ENCODE results near the gene JADE1.

JADE1 gene

DNA sequence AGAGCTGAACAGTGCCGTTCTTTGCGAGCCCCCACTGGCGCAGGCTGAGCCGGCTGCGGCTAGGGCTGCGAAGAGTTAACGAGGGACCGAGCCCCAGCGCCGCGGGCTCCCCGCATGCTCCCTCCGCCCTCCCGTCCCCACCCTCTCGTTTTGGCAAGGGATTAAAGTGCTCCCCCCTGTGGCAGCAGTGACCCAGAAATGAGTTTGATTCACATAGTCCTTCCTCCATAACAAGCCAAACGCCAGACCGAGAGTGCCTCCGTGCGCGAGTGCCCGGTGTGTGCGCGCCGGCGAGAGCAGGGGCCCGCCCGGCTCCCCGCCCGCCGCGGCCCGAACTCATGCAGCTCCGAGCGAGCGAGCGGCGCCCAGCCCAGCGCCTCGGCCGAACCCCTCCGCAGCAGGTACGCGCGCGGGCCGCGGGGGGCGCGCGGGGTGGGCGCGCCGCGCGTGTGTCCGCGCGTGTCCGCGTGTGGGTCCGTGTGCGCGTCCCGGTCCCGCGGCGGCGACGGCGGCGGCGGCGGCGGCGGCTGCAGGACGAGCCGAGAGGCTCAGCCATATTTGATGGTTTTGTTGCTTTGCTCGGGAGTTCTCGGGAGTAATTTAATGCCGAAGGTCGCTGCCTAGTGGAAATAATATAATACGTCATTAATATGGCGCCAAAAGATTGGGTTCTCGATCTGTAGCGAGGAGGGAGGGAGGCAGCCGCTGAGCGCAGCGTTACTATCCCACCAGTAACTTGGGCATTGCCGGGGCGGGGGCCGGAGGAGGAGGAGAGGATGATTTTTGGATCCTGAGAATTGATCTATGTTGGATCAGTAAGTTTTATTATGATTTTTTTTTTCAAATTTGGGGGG lies at the start of gene JADE1:
Gene JADE1, plus strand, starts transcription at position 224 of the 854 bp plus-strand sequence. CDS start 22,059 bp downstream, outside the sequence.
- DNase-seq (ENCODE audit: low spot score) (peak; percentile 89), FAIRE-seq (no peak)

DNA sequence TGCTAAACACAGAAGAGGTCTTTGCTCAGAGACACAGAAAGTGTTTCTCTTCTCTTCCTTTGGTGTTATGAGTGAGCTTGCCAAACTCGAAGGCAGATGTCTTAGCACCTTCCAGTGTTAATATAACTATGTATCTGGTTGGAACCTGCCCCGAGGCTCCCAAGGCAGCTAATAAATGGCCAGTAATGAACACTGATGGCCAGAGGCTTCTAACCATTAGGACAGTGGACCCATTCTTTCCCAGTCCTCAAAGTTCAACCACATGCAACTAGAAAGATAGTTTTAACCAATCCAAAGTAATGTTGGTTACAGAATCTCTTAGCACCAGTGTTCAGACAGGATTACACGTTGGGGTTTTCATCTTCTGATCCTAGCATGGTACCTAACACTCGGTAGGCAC lies 42.7 kb upstream of the JADE1 start:
- FAIRE-seq (no peak), DNase-seq (ENCODE audit: low spot score) (no peak)

DNA sequence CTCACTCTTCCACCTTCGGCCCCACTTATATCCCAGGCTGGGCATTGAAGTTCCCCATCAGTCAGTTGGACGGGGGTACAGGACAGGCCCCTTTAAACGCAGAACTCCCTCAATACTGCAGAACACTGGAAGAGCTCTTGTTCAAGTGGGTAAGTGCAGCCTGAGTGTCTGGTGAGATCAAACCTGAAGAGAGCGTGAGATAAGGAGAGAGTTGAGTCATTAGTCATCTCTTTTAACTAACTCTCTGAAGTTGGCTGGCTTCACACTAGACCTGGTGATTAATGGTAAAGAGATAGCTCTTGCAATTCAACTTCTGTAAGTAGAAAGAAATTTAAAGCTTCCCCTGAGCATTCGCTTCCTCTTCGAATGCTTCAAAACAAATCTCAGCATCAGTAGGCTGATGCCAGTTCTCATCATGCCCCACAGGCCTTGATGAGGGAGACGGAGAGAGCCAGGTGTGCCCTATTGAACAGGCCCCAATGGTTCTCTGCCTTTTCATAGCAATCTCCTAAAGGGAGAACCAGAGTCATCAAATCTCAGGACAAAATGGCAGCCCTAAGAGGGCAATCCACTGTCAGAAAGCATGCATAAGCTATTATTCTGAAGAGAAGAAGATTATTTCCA lies 41.0 kb upstream of the JADE1 start:
- FAIRE-seq, result no peak
- no peak for DNase-seq (ENCODE audit: low spot score)

DNA sequence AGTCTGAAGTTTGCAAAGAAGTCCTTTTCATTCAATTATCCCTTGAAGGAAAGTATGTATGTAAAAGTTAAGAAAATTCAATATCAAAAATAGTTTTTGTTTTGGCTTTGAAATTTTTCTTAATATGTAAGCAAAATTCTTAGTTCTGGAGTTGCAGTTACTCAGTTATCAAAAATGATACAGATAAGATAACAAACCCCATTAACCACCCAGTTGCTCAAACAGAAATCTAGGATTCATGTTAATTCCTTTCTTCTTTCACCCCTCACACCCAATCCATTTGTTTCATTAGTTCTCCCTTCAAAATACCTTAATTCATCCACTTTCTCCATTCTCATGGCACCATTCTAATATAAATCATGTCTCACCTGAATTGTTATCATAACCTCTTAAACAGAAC lies 40.5 kb upstream of the JADE1 start:
- FAIRE-seq (no peak), DNase-seq (ENCODE audit: low spot score) (no peak)

DNA sequence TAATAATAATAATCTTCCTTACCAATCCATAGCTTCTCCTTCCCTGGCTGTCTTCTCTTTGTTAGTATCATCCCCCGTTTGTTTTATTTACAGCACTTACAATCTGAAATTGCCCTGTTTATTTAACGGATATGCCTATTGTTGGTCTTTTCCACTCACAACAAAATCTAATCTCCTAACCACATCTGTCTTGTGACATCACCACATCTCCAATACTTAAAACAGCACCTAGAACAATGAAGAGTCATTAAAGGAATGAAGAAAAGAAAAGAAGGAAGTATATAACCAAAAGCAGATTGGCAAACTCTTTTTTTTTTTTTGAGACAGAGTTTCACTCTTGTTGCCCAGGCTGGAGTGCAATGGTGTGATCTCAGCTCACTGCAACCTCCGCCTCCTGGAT lies 38.7 kb upstream of the JADE1 start:
- FAIRE-seq (no peak), DNase-seq (ENCODE audit: low spot score) (no peak)

DNA sequence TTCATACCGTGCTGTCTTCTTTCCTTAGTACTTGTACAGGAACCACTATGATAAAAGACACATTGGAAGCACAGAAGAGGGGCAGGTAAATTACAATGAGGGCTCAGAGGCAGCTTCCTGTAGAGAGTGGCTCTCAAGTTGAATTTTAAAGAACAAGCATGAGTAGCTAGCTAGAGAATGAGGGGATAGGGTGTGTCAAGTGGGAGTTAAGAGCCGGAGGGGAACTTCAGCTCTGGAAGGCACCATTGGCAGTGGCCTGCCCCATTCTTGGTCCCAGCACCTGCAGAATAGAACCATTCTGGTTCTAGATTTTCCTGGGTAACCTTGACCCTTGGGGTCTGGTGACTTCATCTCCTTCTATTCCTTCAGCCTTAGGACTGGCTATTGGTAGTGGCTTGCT lies 34.0 kb upstream of the JADE1 start:
- no peak for DNase-seq (ENCODE audit: low spot score)
- no peak for FAIRE-seq

DNA sequence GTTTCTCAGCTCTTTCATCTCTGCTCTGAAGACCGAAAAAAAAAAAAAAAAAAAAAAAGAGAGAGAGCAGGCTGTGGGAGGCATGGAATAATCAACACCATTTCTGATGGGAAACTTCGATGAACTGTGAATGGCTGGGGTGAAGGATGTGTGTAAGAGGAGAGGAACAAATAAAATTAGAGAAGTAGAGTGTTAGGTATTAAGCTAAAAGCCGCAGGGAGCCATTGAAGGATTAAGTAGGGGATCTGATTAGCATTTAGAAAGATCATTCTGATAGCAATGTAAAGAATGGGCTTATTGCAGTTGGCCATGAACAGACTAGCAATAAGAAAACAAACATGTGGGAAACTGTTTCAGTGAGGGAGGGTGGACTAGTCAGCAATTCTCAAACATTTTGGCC lies 33.6 kb upstream of the JADE1 start:
- DNase-seq (ENCODE audit: low spot score), result no peak
- no peak for FAIRE-seq

DNA sequence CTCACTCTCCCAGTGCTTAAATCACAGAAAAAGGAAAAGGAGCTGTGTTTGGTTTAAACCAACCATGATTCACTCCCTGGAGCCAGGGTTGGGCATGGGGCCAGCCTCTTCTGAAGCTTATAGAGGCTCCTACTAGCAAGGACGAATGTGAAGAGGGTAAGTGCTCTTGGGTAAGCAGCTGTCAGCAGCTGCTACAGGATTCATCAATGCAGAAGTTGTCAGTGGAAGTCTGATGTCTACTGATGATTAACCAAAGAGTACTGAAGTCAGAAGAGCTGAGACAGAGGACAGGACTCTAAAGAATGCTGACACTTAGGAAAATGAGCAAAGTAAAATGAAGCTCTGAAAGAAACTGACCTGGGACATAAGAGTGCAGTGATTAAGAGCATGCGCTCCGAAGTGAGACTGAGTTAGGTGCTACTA lies 32.7 kb upstream of the JADE1 start:
- DNase-seq (ENCODE audit: low spot score) (peak; percentile 71), FAIRE-seq (no peak)

DNA sequence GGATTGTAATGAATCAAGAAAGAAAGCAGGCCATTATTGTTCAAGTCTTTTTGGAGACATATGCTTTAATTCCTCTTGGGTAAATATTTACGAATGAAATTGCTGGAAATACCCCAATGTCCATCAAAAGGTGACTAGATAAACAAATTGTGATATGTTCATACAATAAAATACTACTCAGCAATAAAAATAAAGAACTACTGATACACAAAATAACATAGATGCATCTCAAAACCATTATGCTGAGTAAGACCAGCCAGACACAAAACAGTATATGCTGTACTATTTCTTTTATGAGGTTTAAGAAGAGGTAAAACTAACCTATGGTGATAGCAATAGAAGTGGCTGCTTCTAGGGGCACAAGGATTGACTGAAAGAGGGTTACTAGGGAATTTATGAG lies 28.8 kb upstream of the JADE1 start:
- FAIRE-seq, result no peak

DNA sequence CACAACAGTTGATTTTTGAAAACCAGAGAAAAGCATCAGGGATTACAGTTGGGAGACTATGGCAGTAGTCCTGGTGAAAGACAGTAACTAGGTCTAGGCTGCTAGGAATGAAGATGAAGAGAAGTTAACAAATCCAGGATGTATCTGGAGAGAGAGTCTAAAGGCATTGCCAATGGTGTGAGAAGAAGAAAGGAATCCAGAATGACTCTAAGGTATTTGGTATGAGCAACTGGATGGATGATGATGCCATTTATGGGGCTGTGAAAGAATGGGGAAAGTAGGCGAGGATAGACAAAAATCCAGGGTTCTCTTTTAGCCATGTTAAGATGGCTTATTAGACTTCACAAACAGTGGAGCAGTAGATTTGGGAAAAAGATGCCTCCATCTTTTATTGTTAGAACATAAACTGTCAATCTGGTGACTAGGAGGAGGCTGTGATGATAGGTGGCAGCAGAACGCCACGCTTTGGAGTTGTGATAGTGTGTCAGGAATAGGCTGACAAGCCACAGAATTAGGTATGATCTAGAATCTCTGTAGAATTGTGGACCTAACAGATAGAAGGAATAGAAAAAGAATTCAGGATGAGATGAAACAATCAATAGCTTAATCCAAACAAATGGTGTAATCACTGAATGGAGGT lies 27.3 kb upstream of the JADE1 start:
- no peak for FAIRE-seq

More for the DNA sequence above, 28.8 kb upstream of the JADE1 start:
- no peak for DNase-seq (ENCODE audit: low spot score)

DNA sequence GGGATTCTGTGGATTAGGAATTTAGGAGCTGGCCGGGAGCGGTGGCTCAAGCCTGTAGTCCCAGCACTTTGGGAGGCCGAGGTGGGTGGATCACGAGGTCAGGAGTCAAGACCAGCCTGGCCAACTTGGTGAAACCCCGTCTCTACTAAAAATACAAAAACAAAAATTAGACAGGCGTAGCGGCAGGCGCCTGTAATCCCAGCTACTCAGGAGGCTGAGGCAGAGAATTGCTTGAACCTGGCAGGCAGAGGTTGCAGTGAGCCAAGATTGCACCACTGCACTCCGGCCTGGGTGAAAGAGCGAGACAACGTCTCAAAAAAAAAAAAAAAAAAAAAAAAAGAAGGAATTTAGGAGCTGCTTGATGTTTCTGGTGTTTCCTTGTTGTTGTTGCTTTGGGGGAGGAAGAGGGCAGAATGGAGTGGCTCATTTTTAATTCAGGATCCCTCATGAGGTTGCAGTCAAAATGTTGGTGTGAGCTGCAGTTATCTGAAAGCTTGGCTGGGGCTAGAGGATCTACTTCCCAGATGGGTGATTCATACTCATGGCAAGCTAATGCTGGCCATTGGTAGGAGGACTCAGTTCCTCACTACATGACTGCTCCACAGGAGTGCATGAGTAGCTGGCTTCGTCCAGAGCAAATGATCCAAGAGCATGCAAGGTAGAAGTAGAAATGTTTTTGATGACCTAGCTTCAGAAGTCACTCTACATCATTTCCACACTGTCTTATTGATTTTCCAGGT lies 26.5 kb upstream of the JADE1 start:
- DNase-seq (ENCODE audit: low spot score), result no peak
- FAIRE-seq, result no peak

More for the DNA sequence above, 27.3 kb upstream of the JADE1 start:
- no peak for DNase-seq (ENCODE audit: low spot score)

DNA sequence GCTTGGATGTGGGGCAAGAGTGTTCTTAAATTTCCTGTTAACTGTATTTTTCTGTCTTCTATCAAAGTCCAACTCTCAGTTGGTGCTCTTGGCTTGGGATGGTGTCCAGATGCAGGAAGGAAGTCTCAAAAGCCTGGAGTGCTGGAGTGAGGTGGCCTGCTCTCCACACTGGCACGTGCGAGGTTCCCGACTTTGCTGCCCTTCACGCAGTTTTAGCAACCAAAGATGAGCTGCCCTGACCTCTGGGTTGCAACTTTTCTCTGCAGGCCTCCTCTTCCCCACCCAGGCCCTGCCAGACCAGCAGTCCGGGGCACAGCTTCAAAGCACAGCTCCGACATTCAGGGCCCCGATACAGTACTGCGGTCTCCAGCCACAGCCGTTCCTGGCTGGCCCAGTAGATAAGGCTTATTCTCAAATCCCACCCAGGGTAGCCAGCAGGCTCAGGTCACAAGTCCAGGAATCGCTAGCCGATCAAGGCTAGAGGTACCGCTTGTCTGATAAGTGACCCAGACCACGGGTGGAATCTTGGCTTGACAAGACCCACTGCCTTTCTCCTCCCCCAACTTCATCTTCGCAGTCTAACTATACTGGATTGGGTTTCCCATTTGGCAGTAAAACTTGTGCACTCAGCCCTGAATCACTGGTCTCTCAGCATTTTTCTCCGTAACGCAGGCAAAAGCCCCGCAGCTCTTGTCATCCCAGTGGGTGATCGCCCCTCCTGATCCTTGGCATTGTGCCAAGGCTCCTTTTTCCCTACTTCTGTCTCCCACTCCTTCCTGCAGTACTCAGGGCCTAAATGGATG lies 21.8 kb upstream of the JADE1 start:
- no peak for FAIRE-seq
- no peak for DNase-seq (ENCODE audit: low spot score)

DNA sequence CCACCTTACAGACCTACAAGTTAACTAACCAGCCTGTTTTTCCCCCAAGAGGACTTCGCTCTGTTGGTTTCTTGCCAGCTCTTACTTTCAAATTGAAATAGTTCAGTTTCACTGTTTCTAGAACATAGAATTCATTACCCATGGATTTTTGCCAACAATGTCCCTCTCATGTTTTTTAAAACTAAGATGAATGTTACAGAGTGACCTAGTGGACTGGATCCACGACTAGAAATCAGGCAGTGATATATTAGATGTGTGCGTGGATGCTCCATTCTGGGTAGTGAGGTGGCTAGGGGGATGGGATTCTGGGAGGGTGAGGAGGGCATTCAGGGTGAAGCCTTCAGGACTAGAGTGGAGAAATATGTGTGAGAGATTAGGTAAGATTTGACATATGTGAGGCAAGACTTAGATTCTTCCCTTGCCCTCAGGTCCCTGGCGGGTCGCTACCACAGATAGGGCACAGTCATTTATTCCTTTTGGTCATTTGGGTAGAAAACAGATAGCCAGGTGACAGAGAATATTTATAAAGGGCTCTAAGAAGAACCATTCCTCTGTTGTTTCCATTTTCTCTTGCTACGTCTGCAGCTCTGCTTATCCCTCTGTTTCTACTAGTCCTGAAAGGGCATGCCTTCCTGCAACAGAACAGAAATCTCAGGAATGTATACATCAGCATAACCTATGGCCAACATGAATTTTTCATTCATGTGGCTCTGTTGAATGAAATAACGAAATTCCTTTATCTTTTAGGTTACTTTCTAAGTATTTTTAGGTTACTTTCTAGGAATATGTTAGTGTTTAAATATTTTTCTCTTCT lies 15.4 kb upstream of the JADE1 start:
- no peak for DNase-seq (ENCODE audit: low spot score)
- no peak for FAIRE-seq

DNA sequence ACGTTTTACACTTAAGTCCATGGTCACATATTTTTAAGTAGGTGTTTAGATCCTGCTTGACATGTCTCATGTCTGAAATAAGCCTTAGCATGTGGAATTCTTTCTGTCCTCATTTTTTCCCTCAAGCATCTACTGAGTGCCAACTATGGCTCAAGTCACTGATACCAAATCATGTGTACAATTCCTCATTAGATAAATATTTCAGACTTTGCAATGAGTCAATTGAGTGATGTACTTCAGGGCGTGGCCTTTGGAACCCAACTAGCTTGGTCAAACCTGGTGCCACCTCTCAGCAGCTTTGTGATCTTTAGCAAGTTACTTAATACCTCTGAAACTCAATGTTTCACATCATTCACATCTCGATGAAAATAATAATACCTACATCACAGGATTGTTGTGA lies 12.6 kb upstream of the JADE1 start:
- FAIRE-seq, result no peak

DNA sequence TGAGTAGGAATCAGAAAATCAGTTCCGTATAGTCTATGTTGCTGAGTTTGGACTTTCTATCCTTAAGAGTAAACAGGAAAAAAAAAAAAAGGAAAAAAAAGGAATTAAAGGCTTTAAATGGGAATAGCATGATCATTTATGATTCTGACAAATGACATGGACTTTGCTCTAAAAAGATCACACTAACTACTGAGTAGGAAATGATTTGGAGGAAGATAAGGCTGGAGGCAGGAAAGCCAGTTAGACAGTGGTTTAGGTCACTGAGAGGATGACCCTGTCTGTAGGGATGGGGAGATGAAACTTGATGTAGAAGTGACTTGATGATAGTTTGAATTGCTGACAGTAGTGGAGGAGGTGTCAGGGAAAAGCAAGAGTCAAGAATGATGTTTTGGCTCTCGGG lies 9.2 kb upstream of the JADE1 start:
- FAIRE-seq (peak; percentile 32), DNase-seq (ENCODE audit: low spot score) (no peak)

More for the DNA sequence above, 12.6 kb upstream of the JADE1 start:
- DNase-seq (ENCODE audit: low spot score), result no peak

DNA sequence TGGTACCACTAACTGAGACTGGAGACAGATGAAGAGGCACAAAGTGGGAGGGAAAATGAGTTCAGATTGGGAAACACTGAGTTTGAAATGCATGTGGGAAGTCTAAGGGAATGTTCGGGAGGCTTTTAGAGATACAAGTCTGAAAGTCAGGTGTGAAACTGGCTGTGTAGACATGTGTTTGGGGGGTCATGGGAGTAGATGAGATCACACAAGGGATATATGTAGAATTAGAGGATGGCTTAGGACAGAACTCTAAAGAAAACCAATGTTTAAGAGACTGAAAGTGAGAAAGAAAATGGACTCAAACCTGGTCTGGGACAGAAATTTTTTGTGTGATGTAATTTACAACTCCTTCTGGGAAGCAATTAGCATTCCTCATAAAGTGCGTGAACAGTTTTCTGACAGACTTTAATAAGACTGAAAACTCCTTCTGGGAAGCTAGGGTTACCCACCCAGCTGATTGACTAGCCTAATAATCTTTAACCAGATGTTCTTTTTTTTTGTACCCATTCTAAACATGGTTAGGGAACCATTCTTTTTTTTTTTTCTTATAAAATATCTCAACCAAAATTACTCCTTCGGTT lies 8.7 kb upstream of the JADE1 start:
- FAIRE-seq (no peak), DNase-seq (ENCODE audit: low spot score) (no peak)

DNA sequence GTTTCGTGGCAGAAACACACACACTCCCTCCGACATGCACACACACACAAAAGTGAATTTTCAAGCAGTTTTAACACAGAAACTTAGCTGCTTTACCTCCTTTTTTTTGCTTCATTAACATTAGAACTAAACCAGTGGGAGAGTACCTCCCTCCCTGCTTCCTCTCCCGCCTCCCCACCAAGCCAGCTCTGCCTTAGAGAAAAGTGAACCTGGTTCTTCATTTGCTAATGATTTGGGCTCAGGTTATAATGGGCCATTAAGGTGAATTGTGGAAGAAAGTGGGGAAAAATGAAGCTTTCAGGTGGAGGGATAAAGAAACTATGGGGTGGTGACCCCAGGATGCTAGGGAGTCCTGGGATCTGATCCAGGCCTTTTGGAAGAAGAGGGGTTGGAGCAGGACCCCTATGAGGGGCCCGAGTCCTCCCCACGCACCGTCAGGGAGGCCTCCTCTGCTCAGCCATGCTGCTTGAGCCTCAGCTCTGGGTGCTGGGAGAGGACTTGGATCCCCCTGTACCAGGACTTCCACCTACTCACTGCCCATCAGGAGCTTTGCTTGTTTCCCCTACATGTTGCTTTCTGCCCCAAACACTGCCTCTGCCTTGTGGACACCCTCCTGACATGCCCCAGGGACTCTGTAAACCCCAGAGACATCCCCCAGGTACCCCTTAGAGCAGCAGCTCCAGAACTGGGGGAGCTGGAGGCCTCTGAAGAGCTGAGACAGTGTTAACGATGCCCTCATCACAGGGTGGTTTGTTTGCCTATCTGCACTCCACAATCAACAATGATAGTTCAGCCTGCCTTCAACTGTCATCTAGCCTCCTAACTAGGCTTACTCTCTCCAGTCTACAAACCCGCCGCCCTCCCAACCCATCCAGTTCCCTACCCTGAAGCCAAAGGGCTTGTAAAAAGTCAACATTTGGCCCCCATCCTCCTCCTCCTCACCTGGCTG lies 6.5 kb upstream of the JADE1 start:
- FAIRE-seq, result no peak
- DNase-seq (ENCODE audit: low spot score), result no peak

DNA sequence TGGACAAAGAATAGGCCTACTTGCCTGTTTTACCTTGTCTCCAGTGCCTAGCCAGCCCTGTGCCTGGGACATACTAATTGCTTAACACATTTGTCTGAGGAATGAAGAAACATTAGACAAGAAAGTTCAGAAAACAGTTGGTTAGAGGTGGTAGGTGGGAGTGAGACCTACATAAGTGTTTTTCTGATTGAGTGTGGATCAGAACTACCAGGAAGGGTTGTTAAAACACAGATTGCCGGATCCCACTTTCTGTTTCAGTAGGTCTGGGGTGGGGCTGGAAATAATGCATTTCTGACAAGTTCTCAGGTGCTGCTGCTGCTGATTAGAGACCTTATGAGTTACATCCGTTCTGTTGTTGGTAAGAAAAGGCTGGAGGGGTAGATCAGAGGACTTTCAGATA lies 5.7 kb upstream of the JADE1 start:
- FAIRE-seq, result no peak
- no peak for DNase-seq (ENCODE audit: low spot score)

Data from urothelium cell line (cell line).